ENCODE data around the gene SLAMF1.
"Not testable (repeated sequence)": the region's sequence is repeated elsewhere in the genome, so short reads cannot be mapped to it uniquely, and the experiment has no call there.

The SLAMF1 gene

GRCh38 chr1:160640359-160641123, 6.3 kb downstream of the SLAMF1 start:
- DNase-seq (ENCODE audit: low spot score) = no peak

- no peak for DNase-seq (ENCODE audit: low spot score)
These were observed 7.2 kb downstream of the SLAMF1 start for GRCh38 chr1:160639652-160640051.

GRCh38 chr1:160638926-160639325, 7.9 kb downstream of the SLAMF1 start:
- no peak for DNase-seq (ENCODE audit: low spot score)

- no peak for DNase-seq (ENCODE audit: low spot score)
These were observed 8.3 kb downstream of the SLAMF1 start for GRCh38 chr1:160638540-160638857.

GRCh38 chr1:160637821-160638539, 8.9 kb downstream of the SLAMF1 start:
- no peak for DNase-seq (ENCODE audit: low spot score)

GRCh38 chr1:160637065-160637464, 9.8 kb downstream of the SLAMF1 start:
- no peak for DNase-seq (ENCODE audit: low spot score)

GRCh38 chr1:160636547-160636946, 10.3 kb downstream of the SLAMF1 start:
- DNase-seq (ENCODE audit: low spot score) = no peak

GRCh38 chr1:160636076-160636475, 10.8 kb downstream of the SLAMF1 start:
- no peak for DNase-seq (ENCODE audit: low spot score)

- no peak for DNase-seq (ENCODE audit: low spot score)
These were observed 12.0 kb downstream of the SLAMF1 start for GRCh38 chr1:160634543-160635491.

GRCh38 chr1:160633330-160633903, 13.4 kb downstream of the SLAMF1 start:
- no peak for DNase-seq (ENCODE audit: low spot score)

GRCh38 chr1:160631983-160632625, 14.7 kb downstream of the SLAMF1 start:
- DNase-seq (ENCODE audit: low spot score) = no peak

- no peak for DNase-seq (ENCODE audit: low spot score)
These were observed 16.1 kb downstream of the SLAMF1 start for GRCh38 chr1:160630523-160631451.

GRCh38 chr1:160629286-160630210, 17.3 kb downstream of the SLAMF1 start:
- no peak for DNase-seq (ENCODE audit: low spot score)

GRCh38 chr1:160628799-160629263, 18.0 kb downstream of the SLAMF1 start:
- no peak for DNase-seq (ENCODE audit: low spot score)

- DNase-seq (ENCODE audit: low spot score) = not testable (repeated sequence)
These were observed 19.1 kb downstream of the SLAMF1 start for GRCh38 chr1:160627677-160628289.

GRCh38 chr1:160626509-160627342, 20.1 kb downstream of the SLAMF1 start:
- no peak for DNase-seq (ENCODE audit: low spot score)

GRCh38 chr1:160625725-160626498, 20.9 kb downstream of the SLAMF1 start:
- no peak for DNase-seq (ENCODE audit: low spot score)

Data from hepatic stellate cell (primary cell).